Renal cortex interstitium (tissue), 11 donors: Measurements from ENCODE around the gene RAD51B. TPM values are rescaled to one million over a fixed set of nuclear protein-coding genes. Genes with fewer than 3 reads are reported as not detected.

Source experiments
- DNase-seq, 11 donors: peaks; one replicate each; pipeline ENCODE4 v3.0.0-alpha.2; 2013; ENCODE audit warnings: low read depth in 9 of 11, low spot score in 4 of 11; ENCODE audit errors: extremely low read depth in 1 of 11
- polyA plus RNA-seq, 3 donors: library from polyadenylated mRNA; unstranded; fragments of 120-200 nt; gene quantifications; one replicate each; pipeline ENCODE4 v1.2.1, GENCODE V29; 2013; ENCODE audit not compliant: insufficient read length in 3 of 3

The RAD51B gene
- polyA plus RNA-seq, 3 donors: 12.5 to 13.0 (median 12.5) TPM

DNA sequence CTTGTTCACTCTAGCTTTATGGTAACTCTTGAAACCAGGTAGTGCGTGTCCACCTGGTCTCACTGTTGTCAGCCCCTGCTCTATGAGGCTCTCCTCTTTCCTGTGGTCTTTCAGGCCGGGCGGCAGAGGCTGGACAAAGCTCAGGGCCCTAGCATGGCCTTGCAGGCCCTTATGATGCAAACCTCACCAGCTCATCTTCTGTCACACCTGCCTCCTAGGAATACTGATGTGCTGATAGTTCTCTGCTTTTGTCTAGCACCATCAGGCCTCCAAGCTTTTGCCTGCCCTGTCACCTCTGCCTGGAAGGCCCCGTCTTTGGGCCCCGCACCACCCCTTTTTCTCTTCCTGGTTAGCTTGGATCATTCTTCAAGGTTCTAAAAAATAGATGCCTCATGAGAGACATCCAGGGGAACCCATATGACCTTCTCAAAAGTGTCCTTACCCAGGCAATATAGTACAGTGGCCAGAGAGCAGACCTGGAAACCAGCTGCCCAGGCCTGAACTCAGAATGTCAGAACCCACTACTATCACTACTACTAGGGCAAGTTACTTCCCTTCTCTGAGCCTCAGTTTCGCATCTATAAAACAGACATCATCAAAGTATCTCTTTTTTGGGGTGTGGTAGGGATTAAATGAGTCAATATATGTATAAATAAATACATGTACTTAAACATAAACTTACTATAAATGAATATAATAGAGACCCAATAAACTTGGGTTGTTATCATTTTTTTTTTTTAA is 881.6 kb downstream of the RAD51B start:
- DNase-seq: no peak

DNA sequence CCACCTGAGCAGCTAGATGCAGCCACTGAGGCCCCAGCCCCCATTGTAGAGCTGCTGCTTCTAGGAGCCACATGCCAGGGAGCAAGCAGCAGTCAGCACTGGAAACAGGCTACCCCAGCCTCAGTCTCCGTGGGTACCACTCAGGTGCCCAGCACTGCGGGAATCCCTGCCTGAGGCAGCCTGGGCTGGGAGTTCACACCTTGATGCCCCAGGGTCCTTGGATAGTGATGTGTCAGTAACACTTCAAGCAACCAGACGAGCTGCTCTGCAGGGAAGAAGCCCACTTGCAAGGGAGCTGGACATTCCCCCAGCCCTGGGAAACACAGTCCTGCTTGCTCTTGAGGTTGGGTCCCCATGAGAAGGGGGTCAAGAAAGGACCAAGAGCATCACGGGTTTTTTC is 882.6 kb downstream of the RAD51B start:
- DNase-seq: no peak

DNA sequence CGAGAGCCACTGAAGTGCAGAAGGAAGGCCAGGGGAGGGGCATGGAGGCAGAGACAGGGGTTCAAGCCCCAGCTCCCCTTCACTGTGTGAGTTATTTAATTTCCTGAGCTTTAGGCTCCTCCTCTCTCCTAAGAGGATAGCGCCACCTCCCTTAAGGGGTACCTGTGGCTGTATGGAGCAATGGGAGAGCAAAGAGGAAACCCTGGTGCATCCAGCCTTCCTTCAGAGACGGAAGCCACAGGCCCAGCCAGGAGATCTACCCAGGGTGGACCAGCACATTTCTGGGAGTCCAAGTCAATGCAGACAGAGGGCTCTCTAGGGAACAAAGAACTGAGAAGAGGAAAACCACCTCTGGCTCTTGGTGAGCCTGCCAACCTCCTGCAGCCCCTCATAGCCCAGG is 883.0 kb downstream of the RAD51B start:
- DNase-seq: no peak

DNA sequence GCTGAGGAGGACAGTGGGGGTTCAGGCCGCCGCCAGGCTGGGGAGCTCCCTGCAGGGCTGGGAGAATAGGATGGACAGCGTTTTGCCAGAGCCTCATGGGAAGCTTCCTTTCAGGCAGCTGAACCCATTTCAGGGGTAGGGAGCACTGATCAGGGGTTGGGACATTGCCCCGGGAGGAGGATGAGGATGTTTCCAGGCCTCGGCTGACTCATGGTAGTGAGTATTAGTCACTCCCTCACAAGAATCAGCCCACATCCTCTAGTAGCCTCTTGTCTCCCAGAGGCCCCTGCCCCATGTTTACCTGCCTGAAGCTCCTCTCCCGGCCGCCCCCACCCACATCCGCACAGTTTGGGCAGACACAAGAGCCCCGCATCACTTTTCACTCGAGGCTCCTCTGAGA is 883.5 kb downstream of the RAD51B start:
- DNase-seq: no peak

DNA sequence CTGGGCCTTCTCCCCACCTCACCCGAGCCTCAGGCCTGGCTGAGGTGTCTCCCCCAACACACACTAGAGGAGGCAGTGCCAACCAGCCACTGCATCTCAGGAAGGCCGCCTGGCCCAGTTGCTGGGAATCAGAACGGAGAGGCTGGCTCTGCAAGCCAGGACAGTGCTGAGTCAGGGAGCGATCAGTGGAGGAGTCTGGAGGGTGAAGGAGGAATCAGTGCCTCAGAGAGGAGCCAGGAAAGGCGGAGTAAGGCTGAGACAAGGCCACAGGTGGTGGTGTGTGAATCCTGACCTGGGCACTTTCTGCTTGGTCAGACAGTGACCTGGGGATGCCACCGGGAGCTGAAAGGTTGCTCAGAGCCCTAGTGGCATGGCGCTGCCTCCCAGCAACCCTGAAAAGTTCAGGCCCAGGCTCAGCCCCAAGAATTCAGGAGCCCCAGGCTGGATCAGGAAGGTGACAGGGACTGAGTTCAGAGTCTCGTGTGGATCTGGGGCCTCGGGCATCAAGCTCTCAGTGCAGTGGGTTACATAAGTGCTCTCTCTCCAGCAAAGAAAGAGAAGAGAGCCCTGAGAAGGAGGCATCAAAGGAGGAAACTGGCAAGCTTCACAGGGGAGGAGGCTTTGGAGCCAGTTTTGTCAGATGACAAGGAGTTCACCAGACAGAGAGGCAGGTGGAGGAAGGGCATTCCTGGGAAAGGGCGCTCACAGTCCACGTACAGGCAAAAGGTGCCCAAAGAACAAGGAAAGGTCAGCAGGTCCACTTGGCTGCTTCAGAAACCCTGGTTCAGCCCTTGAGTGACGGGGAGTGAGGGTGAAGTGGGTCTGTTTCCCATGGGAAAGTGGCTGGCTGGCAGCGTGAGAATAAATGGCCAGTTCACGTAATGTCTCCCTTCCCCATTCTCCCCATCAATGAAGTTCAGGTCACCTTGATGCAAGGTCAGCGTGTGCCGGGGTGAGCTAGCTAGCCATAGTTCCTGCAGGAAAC is 885.4 kb downstream of the RAD51B start:
- no peak for DNase-seq

DNA sequence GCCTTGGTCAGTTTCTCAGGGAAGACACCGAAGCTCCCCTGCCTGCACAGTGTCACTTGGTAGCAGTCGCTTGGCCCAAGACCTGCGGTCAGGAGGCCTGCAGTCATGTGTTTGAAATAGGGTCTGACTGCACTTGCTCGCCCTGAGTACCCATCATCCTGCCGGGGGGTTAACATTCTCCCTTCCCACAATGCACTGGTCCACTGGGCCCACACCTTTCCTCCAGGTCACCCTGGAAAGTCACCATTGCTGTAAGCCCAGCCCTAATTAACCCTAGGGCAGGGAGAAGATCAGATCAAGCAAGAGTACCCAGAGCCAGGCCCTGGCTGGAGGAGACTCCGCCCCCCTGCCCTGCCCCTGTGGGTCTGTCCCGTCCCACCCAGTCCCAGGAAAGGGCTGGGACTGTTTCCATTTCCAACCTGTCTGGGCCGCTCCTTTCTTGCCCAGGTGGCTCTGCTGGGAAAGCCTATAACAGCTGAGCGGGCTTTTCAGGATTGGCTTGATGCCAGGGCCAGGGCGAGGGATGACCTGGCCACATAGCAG is 886.2 kb downstream of the RAD51B start:
- no peak for DNase-seq

DNA sequence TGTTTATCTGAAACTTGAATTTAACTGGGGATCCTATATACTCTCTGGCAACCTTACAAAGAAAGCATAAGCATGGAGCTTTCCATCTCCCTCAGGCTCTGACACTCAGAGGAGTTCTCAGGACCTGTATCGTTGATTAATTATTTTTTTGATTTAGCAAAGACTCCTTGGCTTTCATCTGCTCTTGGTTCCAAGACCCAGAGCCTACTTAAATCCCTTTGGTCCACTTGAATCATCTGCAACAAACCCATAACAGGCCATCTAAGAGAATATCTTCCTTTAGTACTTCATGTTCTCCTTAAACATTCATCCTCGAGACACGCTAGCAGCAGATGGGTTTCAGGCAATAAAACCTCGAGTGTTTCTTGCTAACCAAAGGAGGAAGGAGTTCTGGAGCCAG is 887.9 kb downstream of the RAD51B start:
- no peak for DNase-seq

DNA sequence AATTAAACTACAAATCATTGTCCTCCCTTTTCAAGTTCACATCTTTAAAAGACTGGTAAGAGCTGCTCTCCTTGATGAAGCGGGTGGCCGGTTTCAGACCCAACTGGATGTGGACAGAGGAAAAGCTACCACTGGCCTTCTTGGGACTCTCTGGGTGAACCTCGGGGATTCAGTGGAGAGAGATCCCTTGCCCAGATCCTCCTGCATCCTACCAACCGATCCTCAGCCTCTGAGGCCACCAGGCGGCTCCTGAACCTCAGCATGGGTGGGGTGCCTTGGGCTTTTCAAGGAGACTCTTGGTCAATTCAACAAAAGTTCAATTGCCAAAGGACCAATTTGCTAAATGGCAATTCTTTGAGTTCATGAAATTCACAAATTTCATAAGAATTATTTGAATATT is 888.8 kb downstream of the RAD51B start:
- DNase-seq: no peak

DNA sequence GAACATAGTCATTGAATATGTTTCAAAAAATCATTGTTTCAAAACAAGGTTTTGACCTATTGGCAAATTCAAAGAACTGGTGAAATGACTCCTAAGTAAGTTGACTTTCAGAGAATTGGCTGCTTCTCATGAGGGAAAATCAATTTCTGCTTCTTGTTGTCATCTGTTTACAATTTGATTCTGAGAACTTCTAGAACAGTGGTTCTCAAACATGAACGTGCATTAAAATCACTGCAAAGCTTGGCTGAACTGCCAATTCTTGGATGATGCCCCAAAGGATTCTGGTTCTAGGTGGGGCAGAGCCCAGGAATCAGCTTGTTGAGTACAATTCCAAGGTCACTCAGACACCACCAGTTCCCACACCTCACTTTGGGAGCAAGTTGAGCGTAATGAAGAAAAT is 889.4 kb downstream of the RAD51B start:
- no peak for DNase-seq

DNA sequence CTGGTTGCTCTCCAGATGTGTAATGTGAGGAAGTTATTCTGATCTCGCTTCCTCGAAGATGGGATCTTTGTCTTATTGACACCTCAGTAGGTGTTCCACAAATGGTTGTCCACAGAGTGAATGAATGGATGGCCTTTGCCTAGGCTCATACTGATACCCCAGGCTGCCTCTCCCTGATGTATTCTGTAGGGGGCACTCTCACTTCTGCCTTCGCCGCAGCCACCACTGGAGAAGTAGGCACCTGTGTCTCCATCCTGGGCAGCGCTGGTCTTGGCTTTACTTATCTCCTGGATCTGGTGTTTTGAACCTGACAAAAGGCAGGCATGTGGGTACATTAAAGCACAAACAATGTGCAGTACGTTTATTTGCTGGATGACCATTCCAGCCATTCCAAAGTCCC is 891.2 kb downstream of the RAD51B start:
- no peak for DNase-seq

DNA sequence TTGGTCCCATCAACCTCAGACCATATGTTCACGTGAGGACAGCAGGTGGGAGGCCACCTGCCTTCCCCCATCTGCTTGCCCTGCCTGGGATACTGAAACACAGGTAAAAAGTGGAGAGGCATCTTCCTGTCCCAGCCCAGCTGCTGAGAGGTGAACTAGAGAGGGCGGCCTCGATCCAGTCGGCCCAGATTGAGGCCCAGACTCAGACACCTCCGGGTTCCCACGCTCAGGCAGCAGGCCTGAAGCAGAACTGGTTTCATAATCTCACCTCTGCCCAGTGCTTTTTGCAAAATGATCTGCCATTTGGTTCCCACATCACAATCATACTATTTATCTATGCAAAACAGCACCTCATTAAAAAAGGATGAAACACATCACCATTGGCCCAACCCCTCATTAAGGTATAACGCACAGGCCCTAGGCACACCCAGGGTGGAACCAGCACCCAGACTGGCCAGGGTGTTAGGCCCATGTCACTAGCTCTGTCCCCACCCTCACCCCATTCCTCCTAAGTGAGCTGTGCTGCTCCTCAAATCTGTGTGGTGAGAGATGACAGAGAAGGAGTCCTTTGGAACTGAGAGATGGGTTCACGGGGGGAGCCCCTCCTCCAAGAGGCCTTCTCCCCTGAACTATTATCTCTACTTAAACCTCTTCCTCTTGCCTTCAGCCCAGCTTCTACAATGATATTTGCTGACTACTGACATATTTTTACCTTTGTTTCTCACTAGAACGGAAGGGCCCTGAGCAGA is 892.2 kb downstream of the RAD51B start:
- no peak for DNase-seq

DNA sequence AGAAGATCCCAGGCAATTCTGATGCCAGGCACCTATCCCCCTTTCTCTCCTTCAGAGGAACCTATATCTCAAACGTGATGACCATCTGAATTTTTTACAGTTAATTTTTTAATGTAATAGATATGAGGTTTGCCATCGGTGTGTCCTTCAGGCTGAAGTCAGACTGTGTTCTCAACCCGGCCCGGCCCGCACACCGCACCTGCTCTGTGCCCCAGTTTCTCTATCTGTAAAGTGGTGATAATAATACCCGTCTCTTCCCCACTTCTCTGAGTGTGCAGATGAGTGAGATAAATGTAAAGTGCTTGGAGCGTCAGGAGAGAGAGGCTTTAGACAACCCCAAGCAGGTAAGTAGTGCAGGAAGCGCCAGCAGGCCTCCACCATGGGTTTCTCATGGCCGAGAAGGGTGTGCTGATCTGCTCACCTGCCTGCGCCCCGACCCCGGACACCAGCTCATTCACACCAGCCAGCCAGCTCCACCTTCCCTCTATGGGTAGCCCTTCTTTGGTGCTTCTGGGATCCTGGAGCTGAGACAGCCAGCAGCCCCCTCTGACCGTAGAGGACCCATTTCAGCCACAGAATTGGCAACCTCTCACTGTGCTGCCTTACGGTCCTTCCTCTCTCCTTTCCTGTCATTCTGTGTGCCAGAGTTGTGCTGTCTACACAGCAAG is 893.3 kb downstream of the RAD51B start:
- DNase-seq: no peak

DNA sequence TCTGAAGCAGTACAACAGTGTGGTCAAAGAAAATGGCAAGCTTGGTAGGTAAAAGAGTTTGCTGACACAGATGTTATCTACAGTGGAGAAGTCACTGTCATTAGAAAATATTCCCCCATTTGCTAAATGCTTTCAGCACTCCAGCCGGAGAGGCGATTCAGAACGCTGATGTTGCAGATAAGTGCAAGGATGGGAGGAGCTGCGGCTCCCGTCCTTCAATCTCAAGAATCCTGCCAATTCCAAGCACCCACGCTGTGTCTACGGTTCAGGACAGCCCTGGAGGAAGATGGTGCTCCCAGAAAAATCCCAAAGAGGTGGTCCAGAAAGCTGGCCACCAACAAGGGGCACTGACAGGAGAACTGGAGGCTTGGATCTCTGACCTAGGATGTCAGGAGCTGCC is 894.2 kb downstream of the RAD51B start:
- DNase-seq: no peak

DNA sequence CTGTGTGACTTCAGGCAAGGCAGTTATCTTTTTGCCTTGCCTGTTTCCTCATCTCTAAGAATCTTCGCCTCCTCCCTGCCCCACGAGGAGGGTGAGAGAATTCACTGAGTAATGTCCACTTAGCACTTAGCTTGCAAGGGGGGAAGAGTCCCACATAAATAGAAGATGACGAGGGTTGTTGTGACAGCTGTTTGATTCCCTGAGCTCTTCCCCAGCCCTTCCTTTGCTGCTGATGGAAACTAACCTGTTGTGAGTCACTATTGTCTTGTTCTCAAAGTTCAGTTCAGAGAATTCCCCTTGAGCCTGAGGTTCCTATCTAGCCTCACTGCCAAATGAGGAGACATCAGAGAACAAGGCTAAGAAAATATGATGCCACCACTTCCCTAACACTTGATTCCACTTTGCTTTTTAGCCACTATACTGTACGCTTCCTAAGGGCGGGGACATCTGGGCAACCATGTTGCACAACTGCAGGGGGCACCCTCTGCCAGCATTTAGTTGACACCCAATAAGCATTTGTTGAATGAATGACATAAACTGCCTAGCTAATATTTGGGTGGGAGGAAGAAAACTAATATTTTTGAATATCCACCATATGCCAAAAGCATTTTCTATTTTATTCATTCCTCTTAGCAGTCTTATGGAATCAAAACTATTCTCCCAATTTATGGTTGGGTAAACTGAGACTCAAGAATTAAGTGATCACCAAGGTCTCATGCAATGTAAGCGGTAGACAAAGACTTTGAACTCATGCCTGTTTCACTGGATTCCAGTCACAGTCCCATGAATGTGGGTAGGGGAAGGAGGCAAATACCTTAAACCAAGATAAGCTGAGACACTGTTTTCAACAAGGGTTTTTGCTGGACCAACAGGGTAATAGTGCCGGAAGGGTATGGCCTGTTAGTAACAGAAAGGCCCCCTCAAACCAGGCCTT is 895.7 kb downstream of the RAD51B start:
- DNase-seq: no peak

DNA sequence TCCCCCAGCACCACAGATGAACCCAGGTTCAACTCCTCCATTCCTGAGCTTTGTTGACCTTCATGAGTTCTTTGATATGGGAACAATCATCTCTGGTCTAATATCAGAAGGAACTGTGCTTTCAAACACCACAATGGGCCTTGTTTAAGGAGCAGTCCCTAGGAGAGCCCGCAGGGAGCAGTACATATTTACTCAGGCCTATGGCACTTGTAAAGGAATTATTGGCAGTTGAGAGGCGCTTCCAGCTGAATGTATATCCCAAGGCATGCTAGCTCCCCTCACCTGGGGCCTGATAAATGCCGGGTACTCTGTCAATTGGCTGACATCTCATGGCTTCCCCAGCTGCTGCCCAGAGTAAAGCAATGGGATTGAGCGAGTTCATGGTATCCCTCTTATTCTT is 897.1 kb downstream of the RAD51B start:
- no peak for DNase-seq

DNA sequence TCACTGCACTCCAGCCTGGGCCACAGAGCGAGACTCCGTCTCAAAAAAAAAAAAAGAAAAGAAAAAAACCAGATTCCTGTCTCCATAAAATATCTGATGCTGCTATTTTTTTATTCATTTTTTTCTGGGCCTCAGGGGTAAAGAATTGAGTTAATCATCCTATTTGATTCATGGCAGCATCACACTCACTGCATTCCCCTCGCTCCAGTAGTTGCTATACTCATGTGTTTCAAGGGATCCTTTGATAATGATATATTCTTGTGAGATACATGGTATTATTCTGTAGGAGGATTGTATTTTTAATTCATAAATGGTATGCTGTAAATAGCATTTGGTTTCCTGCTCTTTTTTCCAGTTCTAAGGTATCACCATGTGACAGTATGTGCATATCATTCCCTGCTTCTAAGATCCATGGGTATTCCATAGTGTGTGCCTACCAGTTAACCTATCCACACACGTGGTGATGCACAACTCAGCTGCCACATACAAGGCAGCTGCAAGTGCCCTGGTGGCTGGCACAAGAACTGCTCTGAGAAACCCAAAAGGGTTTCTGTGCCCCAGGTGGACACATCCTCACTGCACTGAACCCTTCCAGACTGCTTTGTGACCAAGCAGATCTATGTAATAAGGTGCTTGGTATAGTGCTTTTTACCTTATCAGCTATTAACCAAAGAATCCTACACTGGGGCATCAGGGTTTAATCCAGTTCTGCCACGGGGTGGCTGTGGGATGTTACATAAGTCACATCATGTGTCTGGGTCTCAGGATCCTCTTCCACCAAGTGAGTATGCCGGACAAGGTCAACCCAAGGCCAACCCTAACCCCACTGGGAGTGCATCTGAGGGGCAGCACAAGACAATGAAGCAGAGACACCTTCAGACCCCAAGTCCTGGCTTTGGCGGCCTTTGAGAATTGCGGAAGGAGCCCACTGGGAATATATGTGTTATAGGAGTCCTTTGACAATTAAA is 898.7 kb downstream of the RAD51B start:
- DNase-seq: no peak
